ENCODE measurements around the gene HLA-DPB1. TPM values are rescaled to one million over a fixed set of nuclear protein-coding genes. Genes with fewer than 3 reads are reported as not detected.
A peak's percentile ranks its signal among the peaks of the same experiment; 100 is the strongest.

Gene HLA-DPB1
- total RNA-seq, 1 donor from 2014 or later, result 5.5 TPM

GRCh38 chr6:33081098-33081824 is 5.5 kb downstream of the HLA-DPB1 start:
- DNase-seq (ENCODE audit: extremely low spot score, unreplicated experiment), result no peak
- no peaks in the 10 kb centered on the region for H3K36me3 Mint-ChIP-seq (ENCODE audit: unreplicated experiment)
- no peak for TF ChIP-seq CTCF (IDR thresholded peaks at IDR 0.05)
- peaks cover 15% of the 10 kb centered on the region for H3K4me1 Mint-ChIP-seq (ENCODE audit: unreplicated experiment)
- no peaks in the 10 kb centered on the region for H3K9me3 Mint-ChIP-seq (ENCODE audit: unreplicated experiment)
- peaks cover 30% of the 10 kb centered on the region for H3K27me3 Mint-ChIP-seq (ENCODE audit: unreplicated experiment)
- peak overlapping the region; percentile 82 for H3K4me3 Mint-ChIP-seq (ENCODE audit: unreplicated experiment)
- H3K27ac Mint-ChIP-seq (ENCODE audit: unreplicated experiment), result no peak overlapping the region

DNA sequence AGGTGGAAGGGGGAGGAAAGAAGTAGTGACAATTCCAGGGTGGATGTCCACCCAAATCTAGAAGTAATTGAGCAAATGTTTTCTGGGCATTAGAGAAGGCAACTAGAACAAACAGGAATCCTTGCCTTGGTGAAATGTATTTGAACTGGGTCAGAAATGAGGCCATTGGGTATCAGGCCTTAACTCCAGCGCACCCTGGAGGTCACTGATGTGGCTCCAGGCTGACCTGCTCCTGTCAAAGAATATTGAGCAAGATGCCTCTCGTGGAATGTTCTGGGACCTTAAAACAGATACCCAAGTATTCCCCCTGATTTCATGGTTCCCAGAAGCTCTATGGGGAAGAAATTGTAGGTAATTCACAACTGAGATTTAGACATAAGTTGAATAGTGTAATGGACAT is 6.9 kb downstream of the HLA-DPB1 start:
- peak; percentile 48 for TF ChIP-seq CTCF (IDR thresholded peaks at IDR 0.05)
- peaks cover 15% of the 10 kb centered on the region for H3K4me1 Mint-ChIP-seq (ENCODE audit: unreplicated experiment)
- H3K27ac Mint-ChIP-seq (ENCODE audit: unreplicated experiment), result no peak overlapping the region
- H3K27me3 Mint-ChIP-seq (ENCODE audit: unreplicated experiment), result peaks cover 34% of the 10 kb centered on the region
- no peaks in the 10 kb centered on the region for H3K36me3 Mint-ChIP-seq (ENCODE audit: unreplicated experiment)
- H3K9me3 Mint-ChIP-seq (ENCODE audit: unreplicated experiment), result no peaks in the 10 kb centered on the region
- DNase-seq (ENCODE audit: extremely low spot score, unreplicated experiment), result no peak
- no peak overlapping the region for H3K4me3 Mint-ChIP-seq (ENCODE audit: unreplicated experiment)

- no peak for TF ChIP-seq CTCF (IDR thresholded peaks at IDR 0.05)
- DNase-seq (ENCODE audit: extremely low spot score, unreplicated experiment), result no peak
- Mint-ChIP-seq H3K27me3 (ENCODE audit: unreplicated experiment) (peaks cover 22% of the 10 kb centered on the region), H3K9me3 (ENCODE audit: unreplicated experiment) (no peaks in the 10 kb centered on the region), H3K4me1 (ENCODE audit: unreplicated experiment) (peaks cover 8% of the 10 kb centered on the region), H3K27ac (ENCODE audit: unreplicated experiment) (no peak overlapping the region), H3K36me3 (ENCODE audit: unreplicated experiment) (no peaks in the 10 kb centered on the region), H3K4me3 (ENCODE audit: unreplicated experiment) (no peak overlapping the region)
Observed at GRCh38 chr6:33085627-33086026, 9.8 kb downstream of the HLA-DPB1 start.

DNA sequence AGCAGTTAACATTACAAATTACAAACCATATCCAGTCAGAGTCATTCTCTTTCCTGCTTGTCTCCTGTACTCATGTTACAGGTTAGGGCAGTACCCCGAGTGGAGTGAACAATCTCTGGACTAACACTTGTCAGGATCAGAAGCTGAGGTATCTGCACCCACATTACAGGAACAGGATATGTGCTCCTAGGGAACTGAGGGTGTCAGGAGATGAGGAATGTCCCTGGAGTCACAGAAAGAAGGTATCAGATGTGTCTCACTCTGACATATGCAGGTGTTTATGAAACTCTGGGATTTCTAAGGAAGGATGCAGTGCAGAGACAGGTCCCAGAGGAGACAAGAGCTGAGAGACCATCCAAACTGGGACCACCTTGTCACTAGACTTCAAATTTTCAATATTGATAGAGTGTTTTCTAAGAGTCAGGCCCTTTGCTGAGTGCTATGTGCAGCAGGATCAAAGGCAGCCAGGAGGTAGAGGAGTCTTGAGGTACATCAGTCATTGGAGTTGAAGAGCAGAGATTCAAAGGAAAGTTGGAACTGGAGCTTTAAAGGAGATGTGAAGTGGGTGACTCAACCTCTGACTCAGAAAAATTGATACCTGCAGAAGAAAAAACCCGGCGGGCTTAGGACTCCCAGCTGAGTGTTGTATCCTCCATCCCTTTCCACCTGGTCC is 12.6 kb downstream of the HLA-DPB1 start:
- Mint-ChIP-seq H3K36me3 (ENCODE audit: unreplicated experiment) (no peaks in the 10 kb centered on the region), H3K27me3 (ENCODE audit: unreplicated experiment) (peaks cover 30% of the 10 kb centered on the region), H3K4me3 (ENCODE audit: unreplicated experiment) (no peak overlapping the region), H3K27ac (ENCODE audit: unreplicated experiment) (no peak overlapping the region), H3K9me3 (ENCODE audit: unreplicated experiment) (no peaks in the 10 kb centered on the region), H3K4me1 (ENCODE audit: unreplicated experiment) (no peaks in the 10 kb centered on the region)
- no peak for DNase-seq (ENCODE audit: extremely low spot score, unreplicated experiment)
- TF ChIP-seq CTCF (IDR thresholded peaks at IDR 0.05), result no peak

GRCh38 chr6:33088931-33089620 is 13.3 kb downstream of the HLA-DPB1 start:
- Mint-ChIP-seq H3K27me3 (ENCODE audit: unreplicated experiment) (peaks cover 36% of the 10 kb centered on the region), H3K36me3 (ENCODE audit: unreplicated experiment) (no peaks in the 10 kb centered on the region), H3K9me3 (ENCODE audit: unreplicated experiment) (no peaks in the 10 kb centered on the region), H3K4me3 (ENCODE audit: unreplicated experiment) (no peak overlapping the region), H3K27ac (ENCODE audit: unreplicated experiment) (no peak overlapping the region), H3K4me1 (ENCODE audit: unreplicated experiment) (no peaks in the 10 kb centered on the region)
- DNase-seq (ENCODE audit: extremely low spot score, unreplicated experiment), result no peak
- no peak for TF ChIP-seq CTCF (IDR thresholded peaks at IDR 0.05)

Data from osteocyte (in vitro differentiated cells).